Measurements from ENCODE around the gene ABCB9.

Gene ABCB9

GRCh38 chr12:122882908-122883558 is 83.2 kb downstream of the ABCB9 start:
- H3K4me3 ChIP-seq (ENCODE audit: control insufficient read depth, low read depth, low read length), result no peak overlapping the region
- no peak for DNase-seq (ENCODE audit: low read depth)
- no peak for TF ChIP-seq CTCF (conservative IDR thresholded peaks at IDR 0.05; ENCODE audit: control insufficient read depth, insufficient read depth, low read depth, low read length)

GRCh38 chr12:122880668-122881067 is 85.6 kb downstream of the ABCB9 start:
- DNase-seq (ENCODE audit: low read depth), result peak; percentile 81
- TF ChIP-seq CTCF (conservative IDR thresholded peaks at IDR 0.05; ENCODE audit: control insufficient read depth, insufficient read depth, low read depth, low read length), result peak; percentile 77
- H3K4me3 ChIP-seq (ENCODE audit: control insufficient read depth, low read depth, low read length), result no peak overlapping the region

- DNase-seq (ENCODE audit: low read depth), result no peak
- no peak overlapping the region for H3K4me3 ChIP-seq (ENCODE audit: control insufficient read depth, low read depth, low read length)
- TF ChIP-seq CTCF (conservative IDR thresholded peaks at IDR 0.05; ENCODE audit: control insufficient read depth, insufficient read depth, low read depth, low read length), result no peak
These were observed 86.1 kb downstream of the ABCB9 start for GRCh38 chr12:122880155-122880667.

All from fibroblast of mammary gland (primary cell).